ENCODE data around the gene MED9.
A peak's percentile ranks its signal among the peaks of the same experiment; 100 is the strongest.

DNA sequence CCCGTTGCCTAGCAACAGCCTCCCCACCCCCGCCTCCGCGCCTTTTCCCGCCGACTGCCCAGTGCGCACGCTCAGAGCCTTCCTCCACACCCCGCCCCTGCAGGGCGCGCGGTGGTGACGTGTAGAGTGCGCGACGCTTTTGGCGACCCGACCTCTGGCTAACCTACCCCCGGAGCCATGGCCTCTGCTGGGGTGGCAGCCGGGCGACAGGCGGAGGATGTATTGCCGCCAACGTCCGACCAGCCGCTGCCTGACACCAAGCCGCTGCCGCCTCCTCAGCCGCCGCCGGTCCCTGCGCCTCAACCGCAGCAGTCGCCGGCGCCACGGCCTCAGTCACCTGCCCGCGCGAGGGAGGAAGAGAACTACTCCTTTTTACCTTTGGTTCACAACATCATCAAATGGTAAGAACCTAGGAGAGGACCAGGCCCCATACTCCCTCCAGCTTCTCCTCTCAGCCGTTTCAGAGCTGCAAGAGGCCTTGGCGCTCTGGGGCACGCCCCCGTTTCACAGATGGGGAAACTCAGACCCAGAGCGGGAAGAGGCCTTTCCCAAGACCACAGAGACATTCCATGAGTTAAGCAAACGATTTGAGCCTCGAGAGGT, at the start of gene MED9:
- TF ChIP-seq POLR2AphosphoS5 (IDR thresholded peaks at IDR 0.05; ENCODE audit: low read depth, low read length): peak; percentile 86
- no peak for TF ChIP-seq USF2 (IDR thresholded peaks at IDR 0.05; ENCODE audit: low read length)
- 0 out of 2 replicates have a peak, but pooled peaks have one; percentile 46 for TF ChIP-seq RXRA (IDR thresholded peaks at IDR 0.05; ENCODE audit: insufficient read depth, low read depth, low read length)
- no peak for TF ChIP-seq EP300 (IDR thresholded peaks at IDR 0.05; ENCODE audit: borderline replicate concordance in 1 of 2, low read depth in 2 of 2, low read length in 2 of 2)
- no peak; a peak in 1 of 4 replicates for TF ChIP-seq CTCF (IDR thresholded peaks at IDR 0.05; ENCODE audit: control extremely low read depth in 1 of 3, insufficient read depth in 1 of 3, low read depth in 1 of 3, low read length in 3 of 3)
- no peak for TF ChIP-seq SUZ12 (IDR thresholded peaks at IDR 0.05; ENCODE audit: low read length)
- no peak for TF ChIP-seq RFX5 (IDR thresholded peaks at IDR 0.05; ENCODE audit: borderline replicate concordance, low read depth, low read length)
- peak; percentile 63 to 91 for TF ChIP-seq POLR2A (IDR thresholded peaks at IDR 0.05; ENCODE audit: control extremely low read depth in 1 of 2, low read depth in 2 of 2, low read length in 2 of 2)
- peak; percentile 53 to 88; a peak in 1 of 4 replicates for TF ChIP-seq SIN3A (conservative IDR thresholded peaks at IDR 0.05 in 1 of 2, IDR thresholded peaks at IDR 0.05 in 1 of 2; ENCODE audit: low read depth in 1 of 2, low read length in 2 of 2)
- TF ChIP-seq ZNF274 (IDR thresholded peaks at IDR 0.05; ENCODE audit: borderline replicate concordance, extremely low read depth, low read length): no peak
- no peak for TF ChIP-seq EZH2 (IDR thresholded peaks at IDR 0.05; ENCODE audit: low read depth, low read length, severe bottlenecking)
- TF ChIP-seq, protein P1, sequence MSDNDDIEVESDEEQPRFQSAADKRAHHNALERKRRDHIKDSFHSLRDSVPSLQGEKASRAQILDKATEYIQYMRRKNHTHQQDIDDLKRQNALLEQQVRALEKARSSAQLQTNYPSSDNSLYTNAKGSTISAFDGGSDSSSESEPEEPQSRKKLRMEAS (IDR thresholded peaks at IDR 0.05): peak; percentile 74
